GM19240 (cell line): ENCODE results near the gene THEMIS.
"Not testable (repeated sequence)": the region's sequence is repeated elsewhere in the genome, so short reads cannot be mapped to it uniquely, and the experiment has no call there.

Experiments
- DNase-seq: peaks from one replicate; pipeline ENCODE4 v3.0.0; 2011; ENCODE audit warnings: low spot score; ENCODE audit not compliant: insufficient read length

Gene THEMIS

GRCh38 chr6:127727260-127727953 is 173.5 kb downstream of the THEMIS start:
- no peak for DNase-seq

DNA sequence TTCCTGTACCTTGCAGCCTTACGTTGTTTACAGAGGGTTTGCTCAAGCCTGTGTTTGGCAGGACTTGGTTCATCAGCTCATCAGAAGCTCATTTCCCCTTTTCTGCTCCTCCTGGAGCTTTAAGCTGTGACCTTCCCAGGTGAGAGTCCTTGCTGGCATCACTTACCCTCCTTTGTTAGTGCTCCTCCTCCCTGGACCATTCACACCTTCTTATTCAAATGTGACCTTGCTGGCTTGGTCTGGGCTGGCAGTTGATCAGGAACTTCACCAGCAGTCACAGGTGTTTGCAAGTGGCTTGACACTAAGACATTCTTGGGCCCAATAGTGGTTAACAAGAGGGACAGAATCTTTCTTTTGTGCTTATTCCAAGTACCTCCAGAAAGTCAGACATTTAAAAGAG is 175.0 kb downstream of the THEMIS start:
- no peak for DNase-seq

DNA sequence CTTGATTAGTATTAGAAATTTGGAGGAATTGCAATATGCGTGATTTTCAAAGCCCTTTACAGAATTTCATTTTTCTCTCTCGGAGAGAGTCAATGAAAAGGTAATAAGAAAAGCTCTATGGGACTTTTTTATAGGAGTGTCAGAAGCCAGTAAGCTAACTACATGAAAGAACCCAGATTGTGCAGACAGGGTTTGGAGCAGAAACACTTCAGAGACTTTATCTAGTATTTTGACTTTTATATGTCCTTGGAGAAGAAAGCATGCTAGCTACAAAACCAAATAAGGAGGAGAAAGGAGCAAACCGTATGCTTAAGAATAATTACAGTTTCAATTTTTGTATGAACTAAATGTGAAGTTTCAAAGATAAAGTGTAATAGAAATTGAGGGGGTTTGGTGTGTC is 182.2 kb downstream of the THEMIS start:
- no peak for DNase-seq

GRCh38 chr6:127717384-127717783 is 183.5 kb downstream of the THEMIS start:
- DNase-seq = no peak

DNA sequence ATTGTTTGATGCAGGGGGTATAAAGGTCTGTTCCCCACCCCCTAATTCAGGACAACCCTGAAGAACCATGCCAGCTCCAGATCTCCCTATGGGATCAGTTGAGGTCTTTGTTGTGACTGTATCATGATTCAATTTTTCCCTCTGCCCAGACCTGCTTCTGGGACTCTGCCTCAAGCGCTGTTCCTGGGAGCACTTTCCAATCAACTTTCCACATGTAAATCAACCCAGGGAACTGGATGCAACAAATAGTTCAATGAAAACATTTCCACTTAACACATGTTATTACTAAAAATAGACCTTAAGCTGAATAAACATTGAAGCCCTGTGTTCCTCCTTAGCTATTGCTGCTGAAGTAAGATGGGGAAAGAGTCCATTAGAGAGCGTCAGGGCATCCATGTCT is 184.4 kb downstream of the THEMIS start:
- no peak for DNase-seq

DNA sequence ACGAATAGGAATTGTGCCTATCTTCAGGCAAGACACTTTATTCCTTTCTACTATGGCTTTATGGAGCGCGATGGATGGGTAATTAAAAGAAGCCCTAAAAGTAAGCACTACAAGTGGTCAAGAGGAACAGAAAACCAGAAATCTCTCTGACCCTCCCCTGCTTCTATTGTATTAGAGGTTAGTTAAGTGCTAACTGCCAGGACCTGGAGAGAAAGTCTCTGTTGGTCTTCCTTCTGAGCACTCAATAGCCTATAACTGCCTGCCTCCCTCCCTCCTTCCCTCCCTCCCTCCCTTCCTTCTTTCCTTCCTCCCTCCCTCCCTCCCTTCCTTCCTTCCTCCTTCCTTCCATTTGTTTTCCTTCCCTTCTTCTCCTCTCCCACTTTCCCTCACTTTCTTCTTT is 190.2 kb downstream of the THEMIS start:
- DNase-seq = no peak

DNA sequence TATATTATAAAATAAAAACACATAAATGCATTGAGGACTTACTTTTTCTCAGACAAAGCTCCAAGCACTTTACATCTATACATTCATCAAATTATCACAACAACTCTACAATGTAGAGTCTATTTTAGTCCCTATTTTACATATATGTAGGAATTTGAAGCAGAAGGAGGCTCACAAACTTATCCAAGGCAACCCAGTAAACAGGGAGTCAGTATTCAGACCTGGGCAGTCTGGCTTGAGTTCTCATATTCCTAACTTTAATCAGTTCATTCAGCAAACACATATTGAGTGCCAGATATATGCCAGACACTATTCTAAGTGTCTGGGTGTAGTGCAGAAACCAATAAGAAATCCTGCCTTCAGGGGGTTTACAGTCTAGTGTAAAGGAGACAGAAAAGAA is 194.6 kb downstream of the THEMIS start:
- DNase-seq = no peak

GRCh38 chr6:127695108-127695507 is 205.8 kb downstream of the THEMIS start:
- no peak for DNase-seq

GRCh38 chr6:127691146-127691545 is 209.7 kb downstream of the THEMIS start:
- DNase-seq = no peak

GRCh38 chr6:127690588-127690987 is 210.3 kb downstream of the THEMIS start:
- no peak for DNase-seq

DNA sequence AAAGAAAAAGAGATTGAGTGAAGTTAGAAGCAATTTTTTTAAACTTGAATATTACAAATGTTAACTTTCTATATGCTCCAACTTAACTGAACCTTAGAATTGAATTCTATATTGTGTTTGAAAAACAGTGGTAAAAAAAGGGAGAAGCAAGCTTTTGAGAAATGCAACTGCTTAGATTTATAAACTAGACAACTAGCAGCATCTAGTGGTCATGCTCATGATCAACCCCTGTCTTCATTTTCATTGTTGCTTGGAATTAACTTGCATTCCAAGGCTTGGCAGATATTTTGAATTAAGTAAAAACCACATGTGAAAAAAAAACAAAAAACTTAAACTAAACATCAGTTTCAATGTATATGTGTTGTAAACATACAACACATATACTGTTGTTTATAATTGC is 210.8 kb downstream of the THEMIS start:
- no peak for DNase-seq

DNA sequence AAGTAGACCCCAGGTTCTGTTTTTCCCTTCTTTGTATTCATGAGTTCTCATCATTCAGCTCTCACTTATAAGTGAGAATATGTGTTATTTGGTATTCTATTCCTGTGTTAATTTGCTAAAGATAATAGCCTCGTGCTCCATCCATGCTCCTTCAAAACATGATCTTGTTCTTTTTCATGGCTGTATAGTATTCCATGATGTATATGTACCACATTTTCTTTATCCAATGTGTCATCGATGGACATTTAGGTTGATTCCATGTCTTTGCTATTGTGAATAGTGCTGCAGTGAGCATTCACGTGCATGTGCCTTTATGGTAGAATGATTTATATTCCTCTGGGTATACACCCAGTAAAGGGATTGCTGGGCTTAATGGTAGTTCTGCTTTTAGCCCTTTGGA is 213.4 kb downstream of the THEMIS start:
- DNase-seq = not testable (repeated sequence)

GRCh38 chr6:127686084-127686483 is 214.8 kb downstream of the THEMIS start:
- no peak for DNase-seq

DNA sequence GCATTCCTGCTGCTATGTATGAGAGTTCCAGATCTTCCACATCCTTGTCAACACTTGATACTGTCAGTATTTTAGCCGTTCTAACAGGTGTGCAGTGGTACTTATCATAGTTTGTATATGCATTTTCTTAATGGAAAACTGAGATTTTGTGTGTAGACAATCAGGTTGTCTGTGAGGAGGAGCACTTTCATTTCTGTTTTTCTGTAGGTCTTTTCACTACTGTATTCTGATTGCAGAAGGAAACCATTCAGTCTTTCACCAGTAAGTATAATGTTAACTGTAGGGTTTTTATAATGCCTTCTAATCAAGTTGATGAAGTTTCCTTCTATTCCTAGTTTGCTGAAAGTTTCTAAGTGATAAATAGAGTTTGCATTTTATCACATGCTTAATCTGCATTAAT is 216.4 kb downstream of the THEMIS start:
- no peak for DNase-seq
